Common myeloid progenitor, CD34-positive (primary cell): ENCODE results near the gene PRSS37.
A peak's percentile ranks its signal among the peaks of the same experiment; 100 is the strongest.
"Not testable (repeated sequence)": the region's sequence is repeated elsewhere in the genome, so short reads cannot be mapped to it uniquely, and the experiment has no call there.

Source experiments
- CTCF ChIA-PET: fragments of 350-600 bp; sonication (Branson Sonifier 250); formaldehyde crosslinking; loops from one replicate; lab custom pipeline; 2021; ENCODE audit warnings: antibody characterized with exemption; lab: Charles Lee
- POLR2A ChIA-PET: fragments of 350-600 bp; sonication (Branson Sonifier 250); formaldehyde crosslinking; loops from one replicate; lab custom pipeline; 2021; ENCODE audit warnings: antibody characterized with exemption; lab: Charles Lee
- DNase-seq, 3 donors: peaks; one replicate each; pipeline versions ENCODE4 v3.0.0 to v3.0.0-alpha.2; 2013
- H3K27ac ChIP-seq, 2 experiments: 1 replicate in 1 of 2; 2 replicates in 1 of 2; pipeline ENCODE4 v1.7.0; 2013; ENCODE audit warnings: inconsistent platforms in 2 of 2, low read length in 2 of 2, mild to moderate bottlenecking in 2 of 2, low read depth in 1 of 2, moderate library complexity in 1 of 2; ENCODE audit not compliant: severe bottlenecking in 2 of 2, insufficient read depth in 1 of 2, poor library complexity in 1 of 2
- H3K27me3 ChIP-seq, 5 experiments: replicated peaks in 2 of 5; 1 replicate in 3 of 5; 2 replicates in 2 of 5; pipeline versions ENCODE4 v1.6.1 to v1.7.0; 2013; ENCODE audit warnings: low read length in 4 of 5, mild to moderate bottlenecking in 2 of 5, moderate library complexity in 2 of 5, inconsistent platforms in 1 of 5; ENCODE audit not compliant: insufficient read depth in 5 of 5, control insufficient read depth in 4 of 5
- H3K36me3 ChIP-seq, 4 experiments: 1 replicate in 2 of 4; 2 replicates in 2 of 4; pipeline versions ENCODE4 v1.6.1 to v1.7.0; 2013; ENCODE audit warnings: low read length in 3 of 4, control low read depth in 1 of 4, mild to moderate bottlenecking in 1 of 4; ENCODE audit not compliant: control insufficient read depth in 4 of 4, insufficient read depth in 4 of 4
- H3K4me1 ChIP-seq, 4 experiments: 1 replicate in 3 of 4; 2 replicates in 1 of 4; pipeline versions ENCODE4 v1.6.1 to v1.7.1; 2013; ENCODE audit warnings: low read length in 3 of 4, mild to moderate bottlenecking in 3 of 4, control low read depth in 1 of 4, inconsistent platforms in 1 of 4, moderate library complexity in 1 of 4; ENCODE audit not compliant: control insufficient read depth in 4 of 4, insufficient read depth in 4 of 4; ENCODE audit errors: control extremely low read depth in 1 of 4
- H3K4me3 ChIP-seq, 7 experiments: 1 replicate in 4 of 7; 2 replicates in 3 of 7; pipeline versions ENCODE4 v1.5.1 to v1.7.0; 2013; ENCODE audit warnings: mild to moderate bottlenecking in 7 of 7, low read length in 6 of 7, moderate library complexity in 6 of 7, inconsistent platforms in 2 of 7, low read depth in 2 of 7, control low read depth in 1 of 7; ENCODE audit not compliant: insufficient read depth in 4 of 7, control insufficient read depth in 1 of 7; ENCODE audit errors: extremely low read depth in 1 of 7
- H3K9me3 ChIP-seq, 5 experiments: 1 replicate in 4 of 5; 2 replicates in 1 of 5; pipeline versions ENCODE4 v1.6.1 to v1.7.1; 2013; ENCODE audit warnings: low read length in 4 of 5, mild to moderate bottlenecking in 2 of 5, inconsistent platforms in 1 of 5, low read depth in 1 of 5, moderate library complexity in 1 of 5; ENCODE audit not compliant: control insufficient read depth in 4 of 5, insufficient read depth in 2 of 5; ENCODE audit errors: control extremely low read depth in 1 of 5
- WGBS: methylation state at CpG from one replicate; pipeline ENCODE4 v1.1.5; 2013; ENCODE audit not compliant: insufficient coverage; 5-methylcytosine and 5-hydroxymethylcytosine counted together

The PRSS37 gene

DNA sequence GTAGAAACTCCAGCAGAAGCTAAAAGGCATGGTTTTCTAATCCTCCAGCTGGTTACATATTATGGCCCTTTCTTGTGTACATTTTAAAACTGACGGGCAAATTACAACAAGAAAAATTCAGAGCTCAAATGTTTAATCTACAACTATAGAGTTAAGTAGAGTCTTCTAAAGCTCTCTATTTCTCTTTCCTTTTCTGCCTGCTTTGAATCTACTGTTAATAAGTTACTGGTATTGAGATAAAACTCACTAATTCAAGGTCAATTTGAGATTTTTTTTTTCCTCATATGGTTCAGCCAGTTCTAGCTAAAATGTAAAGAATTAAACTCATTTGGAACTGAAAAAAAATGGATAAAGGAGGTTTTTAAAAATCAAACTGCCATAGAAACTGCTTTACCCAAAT, 1.6 kb upstream of the PRSS37 start:
- ChIA-PET CTCF (interaction anchor here (1.0 kb wide), 1 partner anchor 134 kb away, joined by 3 read pairs; no protein-coding TSS in a partner anchor), POLR2A (no interaction called here)
- Histone ChIP-seq H3K27ac (no peak overlapping the region), H3K4me3 (no peak overlapping the region), H3K27me3 (no peaks in the 10 kb centered on the region), H3K9me3 (peaks cover 0 to 4% (median 0%) of the 10 kb centered on the region in 5 experiments), H3K36me3 (no peaks in the 10 kb centered on the region), H3K4me1 (no peaks in the 10 kb centered on the region)
- WGBS: no CpG with 5 or more reads among the region's 1 CpG
- no peak for DNase-seq

DNA sequence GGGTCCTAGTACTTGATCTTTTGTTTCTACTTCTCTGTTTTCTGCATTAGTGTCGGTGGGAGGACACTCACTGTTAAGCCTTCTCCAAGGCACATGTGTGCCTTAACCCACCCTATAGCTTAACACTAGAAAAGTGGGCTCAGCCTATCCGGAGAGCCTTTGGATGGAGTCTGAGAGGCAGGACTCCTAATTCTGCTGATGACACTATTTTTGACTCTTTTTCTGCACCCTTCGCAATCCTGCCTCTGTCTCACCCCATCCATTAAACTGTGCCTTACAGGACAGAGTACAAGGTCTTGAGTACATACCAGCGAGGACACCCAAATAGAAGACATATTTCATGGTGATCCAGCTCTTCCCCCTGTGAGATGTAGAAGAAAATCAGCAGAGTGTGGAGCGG, 577 bp downstream of the PRSS37 start:
- no peaks in the 10 kb centered on the region for H3K36me3 ChIP-seq
- H3K4me1 ChIP-seq: no peaks in the 10 kb centered on the region
- ChIA-PET CTCF (interaction anchor here (1.3 kb wide), 2 partner anchors 10 to 55 kb away, joined by 4 read pairs; no protein-coding TSS in a partner anchor), POLR2A (no interaction called here)
- no peak overlapping the region for H3K27ac ChIP-seq
- no peaks in the 10 kb centered on the region for H3K9me3 ChIP-seq
- 97% methylated on average over 5 of the region's 5 CpGs for WGBS
- DNase-seq: no peak
- no peaks in the 10 kb centered on the region for H3K27me3 ChIP-seq
- H3K4me3 ChIP-seq: no peak overlapping the region

DNA sequence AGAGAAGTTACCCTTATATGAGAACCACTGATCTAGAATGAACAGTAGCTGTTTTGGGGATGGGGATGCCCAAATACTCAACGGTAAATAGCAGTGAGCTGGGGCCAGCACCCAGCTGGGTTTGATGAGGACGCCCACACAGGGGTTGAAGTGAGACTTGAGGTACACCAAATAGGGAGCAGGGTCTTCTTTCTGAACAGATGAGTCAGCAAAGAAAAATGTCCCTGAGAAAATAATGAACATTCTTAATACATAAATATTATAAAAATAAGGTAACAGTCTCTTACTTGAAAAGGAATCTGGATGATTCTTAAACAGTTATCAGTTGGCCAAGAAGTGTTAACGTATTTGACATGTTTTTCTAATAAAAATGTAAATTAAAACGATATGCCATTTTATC, 2.0 kb downstream of the PRSS37 start:
- no peaks in the 10 kb centered on the region for H3K36me3 ChIP-seq
- no peaks in the 10 kb centered on the region for H3K9me3 ChIP-seq
- 100% methylated on average over 1 of the region's 4 CpGs for WGBS
- no peaks in the 10 kb centered on the region for H3K27me3 ChIP-seq
- H3K27ac ChIP-seq: no peak overlapping the region
- POLR2A ChIA-PET: no interaction called here
- no peak overlapping the region for H3K4me3 ChIP-seq
- H3K4me1 ChIP-seq: no peaks in the 10 kb centered on the region
- DNase-seq: no peak
- CTCF ChIA-PET: no interaction called here

DNA sequence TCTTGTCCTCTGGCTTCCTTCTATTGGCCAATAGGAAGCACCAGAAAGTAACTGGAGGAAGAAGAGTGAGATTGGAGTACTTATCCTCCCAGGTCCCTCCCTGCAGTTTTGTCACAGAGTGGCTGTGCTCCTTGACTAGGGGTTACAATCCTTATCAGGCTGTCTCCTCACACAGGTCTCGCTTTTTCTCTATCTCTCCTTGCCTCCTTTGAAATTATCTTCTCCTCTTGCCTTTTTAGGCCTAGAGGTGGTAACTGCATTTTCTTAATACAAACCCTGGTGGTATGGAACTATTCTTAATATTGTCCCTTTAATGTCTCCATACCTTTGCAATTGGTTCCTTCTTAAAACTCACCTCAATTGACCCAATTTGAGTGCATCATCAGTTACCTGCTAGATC, 2.7 kb downstream of the PRSS37 start:
- no peaks in the 10 kb centered on the region for H3K27me3 ChIP-seq
- no peak overlapping the region for H3K27ac ChIP-seq
- H3K4me3 ChIP-seq: no peak overlapping the region
- no peaks in the 10 kb centered on the region for H3K36me3 ChIP-seq
- WGBS: no CpG with 5 or more reads among the region's 1 CpG
- peak in 1 of 3 donors; percentile 17 for DNase-seq
- H3K4me1 ChIP-seq: no peaks in the 10 kb centered on the region
- no peaks in the 10 kb centered on the region for H3K9me3 ChIP-seq
- CTCF ChIA-PET: no interaction called here
- POLR2A ChIA-PET: no interaction called here

DNA sequence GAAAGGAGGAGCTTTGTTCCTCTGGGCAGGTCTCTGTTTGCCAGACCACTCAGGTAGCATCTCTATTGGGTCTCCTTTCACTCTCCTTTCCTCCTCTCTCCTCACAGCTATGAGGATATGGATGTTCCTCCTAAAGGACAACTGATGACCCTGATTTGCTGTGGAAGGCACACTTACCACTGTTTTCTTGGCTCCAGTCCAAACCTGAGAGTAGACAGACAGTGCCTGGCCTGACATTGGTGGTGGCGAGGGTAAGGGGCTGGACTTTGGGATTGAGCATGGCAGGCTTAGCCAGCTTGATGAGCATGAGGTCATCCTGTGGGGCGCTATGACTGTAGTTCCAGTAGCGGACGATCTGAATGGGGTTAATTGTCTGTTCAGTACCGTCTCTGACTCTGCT, 3.6 kb downstream of the PRSS37 start:
- no peaks in the 10 kb centered on the region for H3K27me3 ChIP-seq
- POLR2A ChIA-PET: no interaction called here
- no peak for DNase-seq

DNA sequence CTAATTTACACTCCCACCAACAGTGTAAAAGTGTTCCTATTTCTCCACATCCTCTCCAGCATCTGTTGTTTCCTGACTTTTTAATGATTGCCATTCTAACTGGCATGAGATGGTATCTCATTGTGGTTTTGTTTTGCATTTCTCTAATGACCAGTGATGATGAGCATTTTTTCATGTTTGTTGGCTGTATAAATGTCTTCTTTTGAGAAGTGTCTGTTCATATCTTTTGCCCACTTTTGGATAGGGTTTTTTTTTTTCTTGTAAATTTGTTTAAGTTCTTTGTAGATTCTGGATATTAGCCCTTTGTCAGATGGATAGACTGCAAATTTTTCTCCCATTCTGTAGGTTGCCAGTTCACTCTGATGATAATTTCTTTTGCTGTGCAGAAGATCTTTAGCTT, 18.9 kb downstream of the PRSS37 start:
- H3K4me1 ChIP-seq, DNase-seq, H3K27ac ChIP-seq, POLR2A ChIA-PET, H3K27me3 ChIP-seq, H3K4me3 ChIP-seq, H3K36me3 ChIP-seq: not testable (repeated sequence)
- peaks cover 0 to 28% (median 2%) of the 10 kb centered on the region in 5 experiments for H3K9me3 ChIP-seq
- CTCF ChIA-PET: interaction anchor here (0.7 kb wide), 1 partner anchor 11 kb away, joined by 3 read pairs; no protein-coding TSS in a partner anchor

More for the DNA sequence above, 3.6 kb downstream of the PRSS37 start:
- Histone ChIP-seq H3K27ac (no peak overlapping the region), H3K4me1 (no peaks in the 10 kb centered on the region), H3K9me3 (no peaks in the 10 kb centered on the region), H3K4me3 (no peak overlapping the region), H3K36me3 (no peaks in the 10 kb centered on the region)
- 100% methylated on average over 5 of the region's 5 CpGs for WGBS
- CTCF ChIA-PET: no interaction called here

GRCh38 chr7:141820067-141820466, 21.2 kb downstream of the PRSS37 start:
- CTCF ChIA-PET: no interaction called here
- POLR2A ChIA-PET: no interaction called here
- Histone ChIP-seq H3K4me1 (no peaks in the 10 kb centered on the region), H3K27ac (no peak overlapping the region), H3K27me3 (no peaks in the 10 kb centered on the region), H3K4me3 (no peak overlapping the region), H3K36me3 (no peaks in the 10 kb centered on the region), H3K9me3 (peaks cover 0 to 28% (median 0%) of the 10 kb centered on the region in 5 experiments)
- WGBS: no CpG with 5 or more reads among the region's 1 CpG
- peak in 2 of 3 donors; percentile 26 to 44 for DNase-seq
